ENCODE measurements around the gene HSPD1.

DNA sequence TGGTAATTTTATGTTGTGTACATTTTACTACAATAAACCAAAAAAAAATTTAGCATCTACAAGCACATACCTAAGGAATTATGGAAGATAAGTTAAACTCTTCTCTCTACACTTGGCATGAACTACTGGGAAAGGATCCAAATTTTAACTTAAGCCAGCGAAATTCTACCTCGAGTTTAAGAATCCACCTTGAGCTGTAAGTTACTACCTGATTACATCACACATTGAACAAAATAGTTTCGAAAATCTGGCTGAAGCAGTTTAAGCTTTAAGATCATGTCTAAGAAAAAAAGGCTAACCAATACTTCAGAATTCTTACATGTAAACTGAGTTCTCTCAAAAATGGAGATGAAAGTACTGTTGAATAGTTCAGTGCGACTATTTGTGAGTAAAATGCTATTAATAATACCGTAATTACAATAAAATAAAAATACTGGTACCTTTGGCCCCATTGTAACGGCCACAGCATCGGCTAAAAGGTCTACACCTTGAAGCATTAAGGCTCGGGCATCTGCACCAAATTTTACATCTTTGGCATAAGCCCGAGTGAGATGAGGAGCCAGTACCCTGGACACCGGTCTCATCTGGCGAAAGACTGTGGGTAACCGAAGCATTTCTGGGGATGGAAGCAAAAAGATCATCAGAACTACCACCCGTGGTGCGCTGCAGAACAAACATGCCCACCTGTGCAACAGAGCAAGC is 1.3 kb downstream of the HSPD1 start:
- TF ChIP-seq, protein P1, sequence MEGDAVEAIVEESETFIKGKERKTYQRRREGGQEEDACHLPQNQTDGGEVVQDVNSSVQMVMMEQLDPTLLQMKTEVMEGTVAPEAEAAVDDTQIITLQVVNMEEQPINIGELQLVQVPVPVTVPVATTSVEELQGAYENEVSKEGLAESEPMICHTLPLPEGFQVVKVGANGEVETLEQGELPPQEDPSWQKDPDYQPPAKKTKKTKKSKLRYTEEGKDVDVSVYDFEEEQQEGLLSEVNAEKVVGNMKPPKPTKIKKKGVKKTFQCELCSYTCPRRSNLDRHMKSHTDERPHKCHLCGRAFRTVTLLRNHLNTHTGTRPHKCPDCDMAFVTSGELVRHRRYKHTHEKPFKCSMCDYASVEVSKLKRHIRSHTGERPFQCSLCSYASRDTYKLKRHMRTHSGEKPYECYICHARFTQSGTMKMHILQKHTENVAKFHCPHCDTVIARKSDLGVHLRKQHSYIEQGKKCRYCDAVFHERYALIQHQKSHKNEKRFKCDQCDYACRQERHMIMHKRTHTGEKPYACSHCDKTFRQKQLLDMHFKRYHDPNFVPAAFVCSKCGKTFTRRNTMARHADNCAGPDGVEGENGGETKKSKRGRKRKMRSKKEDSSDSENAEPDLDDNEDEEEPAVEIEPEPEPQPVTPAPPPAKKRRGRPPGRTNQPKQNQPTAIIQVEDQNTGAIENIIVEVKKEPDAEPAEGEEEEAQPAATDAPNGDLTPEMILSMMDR (IDR thresholded peaks at IDR 0.05), result no peak
- no peak for TF ChIP-seq POLR2A (IDR thresholded peaks at IDR 0.05)

Measured in uterus (tissue), 2 donors.